Progenitor cell of endocrine pancreas (in vitro differentiated cells): ENCODE measurements around the gene ZNF281. TPM values are rescaled to one million over a fixed set of nuclear protein-coding genes. Genes with fewer than 3 reads are reported as not detected.

ENCODE experiments used
- DNase-seq: peaks from one replicate; pipeline ENCODE4 v3.0.0; 2021; ENCODE audit warnings: low spot score; ENCODE audit not compliant: unreplicated experiment
- H3K27ac Mint-ChIP-seq: 2 replicates; pipeline ENCODE4 v1.8.0; 2021; ENCODE audit warnings: mild to moderate bottlenecking, moderate library complexity, mixed read lengths
- H3K27me3 Mint-ChIP-seq: 2 replicates; pipeline ENCODE4 v1.8.0; 2021; ENCODE audit warnings: mixed read lengths
- H3K36me3 Mint-ChIP-seq: 2 replicates; pipeline ENCODE4 v1.8.0; 2022; ENCODE audit warnings: mixed read lengths; ENCODE audit not compliant: insufficient read depth
- H3K4me1 Mint-ChIP-seq: 2 replicates; pipeline ENCODE4 v1.8.0; 2021; ENCODE audit warnings: low read depth, mixed read lengths
- H3K4me3 Mint-ChIP-seq: 2 replicates; pipeline ENCODE4 v1.8.0; 2021; ENCODE audit warnings: low read depth, mild to moderate bottlenecking, moderate library complexity, mixed read lengths
- H3K9me3 Mint-ChIP-seq: 2 replicates; pipeline ENCODE4 v1.8.0; 2021; ENCODE audit warnings: low read depth, mixed read lengths
- total RNA-seq: library from RNA; stranded (reverse); gene quantifications from 2 replicates; pipeline ENCODE4 v1.2.1, GENCODE V29; 2021
- TF ChIP-seq, protein P1 (sequence below): fragments of 200-600 bp; sonication (generic); IDR thresholded peaks from one replicate; pipeline ENCODE4 v1.5.0; 2021; ENCODE audit warnings: antibody characterized with exemption, mild to moderate bottlenecking; ENCODE audit not compliant: unreplicated experiment

ZNF281 gene
- total RNA-seq, 1 donor from 2014 or later = 34.2 TPM

- Mint-ChIP-seq H3K9me3 (peaks cover 7% of the 10 kb centered on the region), H3K27ac (no peak overlapping the region), H3K36me3 (no peaks in the 10 kb centered on the region), H3K27me3 (no peaks in the 10 kb centered on the region), H3K4me1 (no peaks in the 10 kb centered on the region), H3K4me3 (no peak overlapping the region)
- DNase-seq = no peak
- TF ChIP-seq, protein P1, sequence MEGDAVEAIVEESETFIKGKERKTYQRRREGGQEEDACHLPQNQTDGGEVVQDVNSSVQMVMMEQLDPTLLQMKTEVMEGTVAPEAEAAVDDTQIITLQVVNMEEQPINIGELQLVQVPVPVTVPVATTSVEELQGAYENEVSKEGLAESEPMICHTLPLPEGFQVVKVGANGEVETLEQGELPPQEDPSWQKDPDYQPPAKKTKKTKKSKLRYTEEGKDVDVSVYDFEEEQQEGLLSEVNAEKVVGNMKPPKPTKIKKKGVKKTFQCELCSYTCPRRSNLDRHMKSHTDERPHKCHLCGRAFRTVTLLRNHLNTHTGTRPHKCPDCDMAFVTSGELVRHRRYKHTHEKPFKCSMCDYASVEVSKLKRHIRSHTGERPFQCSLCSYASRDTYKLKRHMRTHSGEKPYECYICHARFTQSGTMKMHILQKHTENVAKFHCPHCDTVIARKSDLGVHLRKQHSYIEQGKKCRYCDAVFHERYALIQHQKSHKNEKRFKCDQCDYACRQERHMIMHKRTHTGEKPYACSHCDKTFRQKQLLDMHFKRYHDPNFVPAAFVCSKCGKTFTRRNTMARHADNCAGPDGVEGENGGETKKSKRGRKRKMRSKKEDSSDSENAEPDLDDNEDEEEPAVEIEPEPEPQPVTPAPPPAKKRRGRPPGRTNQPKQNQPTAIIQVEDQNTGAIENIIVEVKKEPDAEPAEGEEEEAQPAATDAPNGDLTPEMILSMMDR = no peak
Observed at GRCh38 chr1:200436436-200436835, 26.6 kb upstream of the ZNF281 start.

- no peaks in the 10 kb centered on the region for H3K27me3 Mint-ChIP-seq
- no peak overlapping the region for H3K4me3 Mint-ChIP-seq
- peaks cover 7% of the 10 kb centered on the region for H3K9me3 Mint-ChIP-seq
- TF ChIP-seq, protein P1 = no peak
- no peak overlapping the region for H3K27ac Mint-ChIP-seq
- DNase-seq = no peak
- H3K36me3 Mint-ChIP-seq = no peaks in the 10 kb centered on the region
- no peaks in the 10 kb centered on the region for H3K4me1 Mint-ChIP-seq
Observed at GRCh38 chr1:200435200-200435780, 25.5 kb upstream of the ZNF281 start.

GRCh38 chr1:200433586-200433985, 23.8 kb upstream of the ZNF281 start:
- H3K4me3 Mint-ChIP-seq = no peak overlapping the region
- no peak overlapping the region for H3K27ac Mint-ChIP-seq
- H3K36me3 Mint-ChIP-seq = no peaks in the 10 kb centered on the region
- H3K27me3 Mint-ChIP-seq = no peaks in the 10 kb centered on the region
- peaks cover 5% of the 10 kb centered on the region for H3K9me3 Mint-ChIP-seq
- DNase-seq = no peak
- TF ChIP-seq, protein P1 = no peak
- no peaks in the 10 kb centered on the region for H3K4me1 Mint-ChIP-seq

- Mint-ChIP-seq H3K36me3 (no peaks in the 10 kb centered on the region), H3K27ac (no peak overlapping the region), H3K4me1 (no peaks in the 10 kb centered on the region), H3K9me3 (peaks cover 5% of the 10 kb centered on the region), H3K27me3 (no peaks in the 10 kb centered on the region), H3K4me3 (no peak overlapping the region)
- TF ChIP-seq, protein P1 = no peak
- no peak for DNase-seq
Observed at GRCh38 chr1:200432586-200432985, 22.8 kb upstream of the ZNF281 start.

- no peak for DNase-seq
- Mint-ChIP-seq H3K9me3 (peaks cover 5% of the 10 kb centered on the region), H3K4me1 (no peaks in the 10 kb centered on the region), H3K4me3 (no peak overlapping the region), H3K27ac (no peak overlapping the region), H3K36me3 (no peaks in the 10 kb centered on the region), H3K27me3 (no peaks in the 10 kb centered on the region)
- TF ChIP-seq, protein P1 = no peak
Observed at GRCh38 chr1:200429221-200429751, 19.4 kb upstream of the ZNF281 start.
